CD8-positive, alpha-beta memory T cell (primary cell): ENCODE data around the gene PCDH11Y. TPM values are rescaled to one million over a fixed set of nuclear protein-coding genes. Genes with fewer than 3 reads are reported as not detected.
"Not testable (repeated sequence)": the region's sequence is repeated elsewhere in the genome, so short reads cannot be mapped to it uniquely, and the experiment has no call there.

Experiments
- CTCF ChIA-PET: fragments of 350-600 bp; sonication (Branson Sonifier 250); formaldehyde crosslinking; loops from one replicate; lab custom pipeline; 2021; ENCODE audit warnings: antibody characterized with exemption; lab: Charles Lee
- POLR2A ChIA-PET: fragments of 350-600 bp; sonication (Branson Sonifier 250); formaldehyde crosslinking; loops from one replicate; lab custom pipeline; 2021; ENCODE audit warnings: antibody characterized with exemption; lab: Charles Lee
- DNase-seq, 5 donors: peaks; one replicate each; pipeline versions ENCODE4 v3.0.0 to v3.0.0-alpha.2; 2020 to 2022; ENCODE audit warnings: mixed read lengths in 1 of 5
- H3K27ac ChIP-seq: one replicate; pipeline ENCODE4 v1.7.0; 2013; ENCODE audit warnings: low read depth, mild to moderate bottlenecking, low read length, moderate library complexity
- H3K27me3 ChIP-seq: 2 replicates; pipeline ENCODE4 v1.7.0; 2013; ENCODE audit warnings: low read length, mild to moderate bottlenecking; ENCODE audit not compliant: insufficient read depth, poor library complexity, severe bottlenecking
- H3K36me3 ChIP-seq: 2 replicates; pipeline ENCODE4 v1.7.0; 2013; ENCODE audit warnings: mild to moderate bottlenecking, low read length, moderate library complexity; ENCODE audit not compliant: insufficient read depth
- H3K4me1 ChIP-seq: 2 replicates; pipeline ENCODE4 v1.7.0; 2013; ENCODE audit warnings: mild to moderate bottlenecking, low read length, moderate library complexity; ENCODE audit not compliant: insufficient read depth
- H3K4me3 ChIP-seq: 2 replicates; pipeline ENCODE4 v1.7.0; 2013; ENCODE audit warnings: mild to moderate bottlenecking, low read length
- H3K9me3 ChIP-seq: 2 replicates; pipeline ENCODE4 v1.7.0; 2013; ENCODE audit warnings: mild to moderate bottlenecking, low read length
- H3K27ac Mint-ChIP-seq, 8 donors: one replicate each; pipeline ENCODE4 v1.8.0; 2020 to 2021; ENCODE audit warnings: mixed read lengths in 8 of 8, mild to moderate bottlenecking in 6 of 8, inconsistent platforms in 3 of 8, moderate library complexity in 3 of 8
- H3K27me3 Mint-ChIP-seq, 2 donors: one replicate each; pipeline ENCODE4 v1.8.0; 2020 to 2021; ENCODE audit warnings: mixed read lengths in 2 of 2, mild to moderate bottlenecking in 1 of 2, moderate library complexity in 1 of 2
- H3K36me3 Mint-ChIP-seq, 3 donors: one replicate each; pipeline ENCODE4 v1.8.0; 2020 to 2021; ENCODE audit warnings: mixed read lengths in 3 of 3, inconsistent platforms in 1 of 3, mild to moderate bottlenecking in 1 of 3
- H3K4me1 Mint-ChIP-seq, 3 donors: one replicate each; pipeline ENCODE4 v1.8.0; 2020 to 2021; ENCODE audit warnings: mixed read lengths in 3 of 3, inconsistent platforms in 1 of 3, mild to moderate bottlenecking in 1 of 3
- H3K4me3 Mint-ChIP-seq, 7 donors: one replicate each; pipeline ENCODE4 v1.8.0; 2020 to 2021; ENCODE audit warnings: mixed read lengths in 7 of 7, mild to moderate bottlenecking in 6 of 7, moderate library complexity in 4 of 7, inconsistent platforms in 2 of 7
- H3K9me3 Mint-ChIP-seq, 5 donors: one replicate each; pipeline ENCODE4 v1.8.0; 2020 to 2022; ENCODE audit warnings: mixed read lengths in 5 of 5, mild to moderate bottlenecking in 3 of 5, moderate library complexity in 2 of 5, inconsistent platforms in 1 of 5
- polyA plus RNA-seq: library from polyadenylated mRNA; unstranded; fragments of 300-500 nt; fragmentation: Illumina TruSeq; gene quantifications from one replicate; pipeline ENCODE4 v1.2.3, GENCODE V29; 2021
- total RNA-seq, 2 experiments: library from RNA; stranded (reverse); gene quantifications; one replicate each; pipeline ENCODE4 v1.2.3, GENCODE V29; 2021

PCDH11Y gene, protein sequence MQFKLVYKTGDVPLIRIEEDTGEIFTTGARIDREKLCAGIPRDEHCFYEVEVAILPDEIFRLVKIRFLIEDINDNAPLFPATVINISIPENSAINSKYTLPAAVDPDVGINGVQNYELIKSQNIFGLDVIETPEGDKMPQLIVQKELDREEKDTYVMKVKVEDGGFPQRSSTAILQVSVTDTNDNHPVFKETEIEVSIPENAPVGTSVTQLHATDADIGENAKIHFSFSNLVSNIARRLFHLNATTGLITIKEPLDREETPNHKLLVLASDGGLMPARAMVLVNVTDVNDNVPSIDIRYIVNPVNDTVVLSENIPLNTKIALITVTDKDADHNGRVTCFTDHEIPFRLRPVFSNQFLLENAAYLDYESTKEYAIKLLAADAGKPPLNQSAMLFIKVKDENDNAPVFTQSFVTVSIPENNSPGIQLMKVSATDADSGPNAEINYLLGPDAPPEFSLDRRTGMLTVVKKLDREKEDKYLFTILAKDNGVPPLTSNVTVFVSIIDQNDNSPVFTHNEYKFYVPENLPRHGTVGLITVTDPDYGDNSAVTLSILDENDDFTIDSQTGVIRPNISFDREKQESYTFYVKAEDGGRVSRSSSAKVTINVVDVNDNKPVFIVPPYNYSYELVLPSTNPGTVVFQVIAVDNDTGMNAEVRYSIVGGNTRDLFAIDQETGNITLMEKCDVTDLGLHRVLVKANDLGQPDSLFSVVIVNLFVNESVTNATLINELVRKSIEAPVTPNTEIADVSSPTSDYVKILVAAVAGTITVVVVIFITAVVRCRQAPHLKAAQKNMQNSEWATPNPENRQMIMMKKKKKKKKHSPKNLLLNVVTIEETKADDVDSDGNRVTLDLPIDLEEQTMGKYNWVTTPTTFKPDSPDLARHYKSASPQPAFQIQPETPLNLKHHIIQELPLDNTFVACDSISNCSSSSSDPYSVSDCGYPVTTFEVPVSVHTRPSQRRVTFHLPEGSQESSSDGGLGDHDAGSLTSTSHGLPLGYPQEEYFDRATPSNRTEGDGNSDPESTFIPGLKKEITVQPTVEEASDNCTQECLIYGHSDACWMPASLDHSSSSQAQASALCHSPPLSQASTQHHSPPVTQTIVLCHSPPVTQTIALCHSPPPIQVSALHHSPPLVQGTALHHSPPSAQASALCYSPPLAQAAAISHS (N-terminal part only)
- total RNA-seq (not detected), polyA plus RNA-seq (not detected)

GRCh38 chrY:5000057-5000456, at the start of gene PCDH11Y:
Gene PCDH11Y, plus strand, starts transcription at chrY:5000296. Its CDS starts 56,804 bp downstream, at chrY:5057100.
- H3K4me1 ChIP-seq, H3K9me3 ChIP-seq, H3K4me3 Mint-ChIP-seq, H3K27me3 ChIP-seq, H3K4me1 Mint-ChIP-seq, CTCF ChIA-PET, H3K27ac Mint-ChIP-seq, H3K36me3 Mint-ChIP-seq, POLR2A ChIA-PET, H3K27ac ChIP-seq, H3K4me3 ChIP-seq, H3K9me3 Mint-ChIP-seq, H3K27me3 Mint-ChIP-seq, H3K36me3 ChIP-seq: not testable (repeated sequence)
- DNase-seq: peak in 1 of 5 donors; percentile 0

DNA sequence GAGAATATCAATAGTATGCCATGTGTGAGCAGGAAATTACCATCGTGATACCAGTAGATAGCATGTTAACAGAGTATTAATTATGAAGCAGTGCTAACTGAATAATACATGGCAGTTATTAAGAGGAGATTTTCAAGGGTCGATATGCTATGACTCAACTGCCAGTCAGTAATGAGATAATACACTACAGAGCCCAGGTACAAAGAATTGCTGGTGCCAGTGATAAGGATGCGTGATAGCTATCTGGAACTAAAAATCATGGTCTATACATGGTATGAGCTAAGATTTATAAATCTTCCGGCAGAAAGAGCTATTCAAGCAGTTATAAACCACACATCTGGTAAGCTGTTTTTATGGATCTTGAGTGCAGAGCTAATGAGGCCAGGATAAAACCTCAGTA, 32.2 kb upstream of the PCDH11Y start:
- H3K36me3 ChIP-seq, H3K9me3 Mint-ChIP-seq, H3K27ac ChIP-seq, DNase-seq, H3K27me3 Mint-ChIP-seq, H3K4me3 Mint-ChIP-seq, H3K4me3 ChIP-seq, H3K4me1 Mint-ChIP-seq, CTCF ChIA-PET, H3K27ac Mint-ChIP-seq, H3K36me3 Mint-ChIP-seq, H3K4me1 ChIP-seq, H3K27me3 ChIP-seq, POLR2A ChIA-PET, H3K9me3 ChIP-seq: not testable (repeated sequence)

DNA sequence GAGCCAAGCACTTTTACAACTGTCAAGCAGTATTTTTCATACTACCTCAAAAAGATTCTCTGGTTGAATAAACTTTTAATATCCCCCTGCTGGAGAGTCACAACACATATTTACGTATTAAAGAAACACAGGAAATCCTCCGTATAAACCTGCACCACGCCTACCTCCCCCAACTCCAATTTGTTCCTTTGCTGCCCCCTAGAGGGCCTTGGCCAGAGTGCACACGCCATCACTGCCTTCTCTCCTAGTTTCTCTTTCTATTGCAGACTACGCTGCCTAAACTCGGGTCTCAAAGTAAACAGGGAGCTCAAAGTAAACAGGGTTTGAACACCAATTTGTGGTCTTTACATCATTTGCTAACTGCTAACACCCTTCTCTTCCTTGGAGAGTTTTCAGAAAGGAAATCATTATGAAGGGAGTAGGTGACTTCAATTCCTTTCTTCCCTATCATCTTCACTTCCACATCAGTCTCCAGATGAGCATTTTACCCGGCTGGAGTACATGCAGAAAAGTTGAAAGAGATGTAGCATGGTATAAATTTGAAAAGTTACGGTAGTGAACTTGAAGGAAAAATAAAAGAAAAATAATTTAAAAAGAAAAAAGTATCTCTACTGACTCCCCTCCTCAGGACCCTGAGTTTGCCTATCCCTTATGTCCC, 8.2 kb upstream of the PCDH11Y start:
- H3K9me3 Mint-ChIP-seq, H3K4me3 ChIP-seq, H3K27me3 ChIP-seq, H3K4me1 Mint-ChIP-seq, H3K36me3 Mint-ChIP-seq, H3K4me1 ChIP-seq, CTCF ChIA-PET, H3K36me3 ChIP-seq, POLR2A ChIA-PET, H3K9me3 ChIP-seq, H3K27ac ChIP-seq, DNase-seq, H3K4me3 Mint-ChIP-seq, H3K27ac Mint-ChIP-seq, H3K27me3 Mint-ChIP-seq: not testable (repeated sequence)

GRCh38 chrY:4994892-4995291, 5.2 kb upstream of the PCDH11Y start:
- CTCF ChIA-PET, H3K4me1 ChIP-seq, H3K4me3 Mint-ChIP-seq, H3K36me3 Mint-ChIP-seq, H3K27me3 ChIP-seq, H3K9me3 Mint-ChIP-seq, H3K4me3 ChIP-seq, H3K9me3 ChIP-seq, H3K4me1 Mint-ChIP-seq, POLR2A ChIA-PET, H3K27me3 Mint-ChIP-seq, H3K27ac Mint-ChIP-seq, H3K27ac ChIP-seq, H3K36me3 ChIP-seq, DNase-seq: not testable (repeated sequence)

GRCh38 chrY:5002476-5003184, 2.5 kb downstream of the PCDH11Y start:
- H3K36me3 Mint-ChIP-seq, DNase-seq, H3K9me3 Mint-ChIP-seq, H3K9me3 ChIP-seq, H3K36me3 ChIP-seq, H3K4me3 Mint-ChIP-seq, H3K27ac Mint-ChIP-seq, CTCF ChIA-PET, H3K4me1 Mint-ChIP-seq, H3K27me3 Mint-ChIP-seq, H3K4me1 ChIP-seq, H3K27ac ChIP-seq, H3K27me3 ChIP-seq, POLR2A ChIA-PET, H3K4me3 ChIP-seq: not testable (repeated sequence)

- H3K4me3 ChIP-seq, H3K27ac Mint-ChIP-seq, H3K27ac ChIP-seq, DNase-seq, H3K4me1 ChIP-seq, H3K27me3 ChIP-seq, H3K9me3 Mint-ChIP-seq, CTCF ChIA-PET, H3K36me3 ChIP-seq, H3K4me3 Mint-ChIP-seq, H3K4me1 Mint-ChIP-seq, H3K27me3 Mint-ChIP-seq, H3K9me3 ChIP-seq, POLR2A ChIA-PET, H3K36me3 Mint-ChIP-seq: not testable (repeated sequence)
Measured at GRCh38 chrY:5038972-5039523, 39.0 kb downstream of the PCDH11Y start.

DNA sequence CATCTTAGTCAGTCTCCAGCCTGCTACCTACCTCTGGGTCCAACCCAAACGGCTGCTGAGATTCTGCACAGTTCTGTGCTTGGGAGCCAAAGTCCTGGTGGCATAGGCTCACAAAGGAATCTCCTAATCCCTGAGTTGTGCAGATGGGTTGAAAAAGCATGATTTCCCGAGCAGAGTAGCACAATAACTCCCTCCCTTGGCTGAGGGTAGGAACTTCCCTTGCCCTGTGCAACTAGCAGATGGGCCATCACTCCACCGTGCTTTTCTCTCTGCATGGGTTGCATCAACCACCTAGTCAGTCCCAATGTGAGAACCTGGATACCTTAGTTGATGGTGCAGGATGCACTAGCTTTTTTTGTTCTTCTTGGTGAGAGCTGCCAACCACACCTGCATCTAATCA, 82.9 kb downstream of the PCDH11Y start:
- H3K4me3 Mint-ChIP-seq, H3K9me3 ChIP-seq, H3K36me3 ChIP-seq, POLR2A ChIA-PET, H3K4me3 ChIP-seq, H3K36me3 Mint-ChIP-seq, DNase-seq, H3K27ac ChIP-seq, CTCF ChIA-PET, H3K4me1 Mint-ChIP-seq, H3K9me3 Mint-ChIP-seq, H3K27ac Mint-ChIP-seq, H3K27me3 ChIP-seq, H3K4me1 ChIP-seq, H3K27me3 Mint-ChIP-seq: not testable (repeated sequence)
